NCI-H1092 (cell line): ENCODE data around the gene ACTL10.
A peak's percentile ranks its signal among the peaks of the same experiment; 100 is the strongest.

ENCODE experiments used
- DNase-seq: peaks from one replicate; lab custom pipeline; 2025; lab: John Stamatoyannopoulos, UW

Gene ACTL10

GRCh38 chr20:33677991-33678702 is 11.4 kb downstream of the ACTL10 start:
- no peak for DNase-seq

DNA sequence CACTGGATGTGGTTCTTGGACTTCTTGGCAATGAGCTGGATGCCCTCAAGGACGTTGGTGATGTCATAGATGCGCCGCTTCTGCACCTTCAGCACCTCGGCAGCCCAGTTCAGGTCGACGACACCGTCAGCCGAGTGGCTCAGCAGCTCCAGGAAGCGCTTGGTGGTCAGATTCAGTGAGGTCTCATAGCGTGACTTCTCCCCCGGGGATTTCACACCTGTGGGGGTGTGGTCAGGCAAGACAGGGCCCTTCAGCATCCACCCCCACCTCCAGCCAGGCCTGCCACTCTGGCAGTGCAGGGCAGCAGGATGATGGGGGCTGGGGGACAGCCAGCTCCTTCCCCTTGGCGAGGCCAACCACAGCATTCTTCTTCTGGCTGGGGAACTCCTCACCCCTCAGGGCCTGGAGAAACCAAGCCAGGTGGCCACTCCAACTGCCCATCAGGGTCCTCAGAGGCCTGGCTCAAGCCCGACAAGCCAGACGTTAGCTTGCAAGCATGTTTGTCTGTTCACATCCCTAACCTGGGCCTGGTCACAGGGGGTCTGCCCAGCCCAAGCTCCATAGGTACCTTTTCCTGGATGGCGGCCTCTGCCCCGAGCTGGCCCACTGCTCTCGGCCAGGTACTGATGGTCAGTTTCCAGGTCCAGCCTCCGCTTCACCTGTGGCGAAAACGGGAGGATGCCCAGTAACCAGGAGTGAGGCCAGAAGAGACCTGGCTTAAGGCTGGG is 13.2 kb downstream of the ACTL10 start:
- no peak for DNase-seq

DNA sequence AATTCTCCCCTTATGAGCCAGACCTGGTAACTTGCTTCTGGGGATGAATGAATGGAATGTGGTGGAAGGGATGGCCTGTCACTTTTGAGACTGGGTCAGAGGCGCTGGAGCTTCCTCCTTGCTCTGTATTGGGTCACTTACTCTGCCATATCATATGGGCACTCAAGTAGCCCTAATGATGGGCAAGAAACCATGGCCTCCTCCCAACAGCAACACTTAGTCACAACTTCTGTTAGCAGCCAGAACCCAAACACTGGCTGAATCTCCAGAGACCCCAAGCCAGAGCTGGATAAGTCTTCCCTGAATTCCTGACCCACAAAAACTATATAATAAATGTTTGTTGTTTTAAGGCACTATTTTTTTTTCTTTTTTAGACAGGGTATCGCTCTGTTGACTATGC is 13.9 kb downstream of the ACTL10 start:
- no peak for DNase-seq

DNA sequence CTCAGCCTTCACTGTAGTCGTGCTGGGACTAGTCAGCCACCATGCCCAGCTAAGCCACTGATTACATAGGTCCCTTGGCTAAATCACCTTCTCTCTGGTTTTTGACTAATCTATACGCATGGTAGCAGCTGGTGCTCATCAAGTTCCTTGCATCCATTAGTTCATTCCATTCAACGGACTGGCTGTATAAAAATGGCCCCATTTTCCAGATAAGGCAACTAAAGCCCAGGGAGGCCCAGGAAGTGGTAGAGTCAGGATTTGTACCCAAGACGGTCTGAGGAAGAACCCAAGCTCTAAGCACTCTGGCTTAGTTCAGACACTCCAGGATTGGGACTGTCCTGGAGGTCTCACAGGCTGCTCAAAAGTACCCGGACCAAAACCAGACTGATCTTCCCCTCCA is 14.5 kb downstream of the ACTL10 start:
- DNase-seq, result no peak

GRCh38 chr20:33681728-33682353 is 15.1 kb downstream of the ACTL10 start:
- no peak for DNase-seq

GRCh38 chr20:33684533-33685327 is 18.0 kb downstream of the ACTL10 start:
- DNase-seq, result no peak

DNA sequence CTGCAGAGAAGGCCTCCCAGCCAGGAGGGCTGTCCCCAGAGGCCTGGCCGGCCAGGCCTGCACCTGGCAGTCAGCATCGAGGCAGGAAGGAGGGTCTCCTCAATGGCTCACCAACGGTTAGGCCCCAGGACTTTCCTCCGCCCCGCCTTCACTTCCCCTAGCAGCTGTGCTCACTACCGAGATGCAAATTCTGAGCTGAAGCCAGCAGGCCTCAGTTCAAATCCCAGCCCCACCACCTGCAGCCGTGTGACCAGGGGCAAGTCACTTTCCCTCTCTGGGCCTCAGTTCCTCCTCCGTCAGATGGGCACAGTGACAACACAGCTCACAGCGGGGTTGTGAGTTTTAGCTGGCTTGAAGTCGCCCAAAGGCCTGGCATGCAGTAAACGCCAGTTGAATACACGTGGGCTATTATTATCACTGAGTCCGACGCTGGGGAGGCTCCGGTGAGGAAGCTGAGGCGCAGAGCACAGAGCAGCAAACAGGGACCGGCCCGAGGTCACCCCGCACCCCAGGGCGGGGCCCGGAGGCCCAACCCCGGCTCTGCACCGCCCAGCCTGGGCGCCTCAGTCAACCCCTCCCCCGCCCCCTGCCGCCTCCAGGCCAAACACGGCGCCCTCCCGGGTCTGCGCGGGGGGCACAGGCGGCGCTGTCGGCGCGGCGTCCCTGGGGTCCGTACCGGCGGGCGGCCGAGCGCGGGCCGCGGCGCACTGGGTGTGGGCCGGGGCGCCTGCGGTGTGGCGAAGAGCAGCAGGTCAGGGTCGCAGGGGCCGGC is 18.8 kb downstream of the ACTL10 start:
- peak; percentile 54 for DNase-seq

DNA sequence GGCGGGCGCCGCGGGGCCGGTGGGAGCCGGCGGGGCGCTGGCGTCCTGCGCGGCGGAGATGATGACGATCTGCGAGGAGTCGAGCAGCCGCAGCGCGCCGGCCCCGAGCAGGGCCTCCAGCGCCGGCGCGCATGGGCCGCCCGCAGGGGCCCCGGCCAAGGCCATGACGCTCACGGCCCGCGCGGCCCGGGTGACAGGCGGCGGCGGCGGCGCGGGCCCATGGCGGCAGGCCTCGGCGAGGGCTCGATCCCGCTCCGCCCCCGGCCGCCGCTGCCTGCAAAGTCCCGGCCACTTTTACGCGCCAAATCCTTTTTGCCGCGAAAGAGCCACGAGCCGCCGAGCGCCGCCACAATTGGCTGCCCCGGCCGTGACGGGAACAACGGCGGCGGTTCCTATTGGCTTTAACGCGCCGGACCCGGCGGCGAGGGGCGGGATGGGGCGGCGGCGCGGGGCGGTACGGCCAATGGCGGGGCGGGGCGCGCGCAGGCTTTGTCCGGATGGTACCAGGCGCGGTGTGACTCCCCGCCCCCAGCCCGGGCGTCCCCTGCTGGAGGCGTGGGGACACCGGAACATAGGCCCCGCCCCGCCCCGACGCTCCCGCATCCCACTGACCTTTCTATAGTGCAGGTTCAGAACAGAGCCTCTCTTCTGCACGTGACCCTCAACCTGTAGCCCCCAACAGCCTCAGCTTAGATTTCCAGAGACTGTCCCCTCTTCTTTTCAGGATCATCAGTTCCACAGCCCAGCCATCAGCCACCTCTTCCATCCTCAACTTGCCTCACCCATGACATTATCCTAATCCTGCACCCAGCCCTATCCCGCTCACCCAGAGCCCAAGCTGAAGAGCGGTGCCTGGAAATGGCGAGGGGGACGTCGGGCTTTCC is 19.6 kb downstream of the ACTL10 start, which contains the start of gene E2F1:
Gene E2F1 (minus strand): TSS at position 286 of the 884 bp plus-strand sequence. CDS start 121 bp downstream, at position 165.
- DNase-seq, result peak; percentile 93

GRCh38 chr20:33686984-33687366 is 20.2 kb downstream of the ACTL10 start:
- DNase-seq, result no peak

GRCh38 chr20:33687370-33687915 is 20.7 kb downstream of the ACTL10 start:
- DNase-seq, result no peak

GRCh38 chr20:33687993-33688937 is 21.5 kb downstream of the ACTL10 start:
- no peak for DNase-seq

- DNase-seq, result no peak
Measured at GRCh38 chr20:33688938-33689424, 22.2 kb downstream of the ACTL10 start.

- DNase-seq, result no peak
Measured at GRCh38 chr20:33689493-33689892, 22.8 kb downstream of the ACTL10 start.

GRCh38 chr20:33689973-33690372 is 23.2 kb downstream of the ACTL10 start:
- no peak for DNase-seq

DNA sequence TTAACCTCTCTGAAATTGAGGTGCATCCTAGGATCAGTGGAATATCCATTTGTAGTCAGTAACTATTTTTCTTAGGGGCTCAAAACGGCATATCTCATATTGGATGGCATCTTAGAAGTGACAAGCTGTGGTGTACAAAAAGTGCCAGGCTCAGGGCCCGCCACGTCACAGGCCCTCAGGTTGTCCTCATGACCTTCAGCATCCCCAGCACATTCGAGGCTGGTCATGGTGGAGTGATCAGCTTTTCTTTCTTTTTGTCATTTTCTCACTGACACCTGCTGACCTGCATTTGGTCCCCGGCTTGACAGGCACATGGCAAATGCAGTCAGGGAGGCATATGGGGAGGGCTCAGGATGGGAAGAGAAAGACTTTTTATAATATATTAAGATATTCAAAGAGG is 26.5 kb downstream of the ACTL10 start:
- no peak for DNase-seq

GRCh38 chr20:33693741-33694638 is 27.2 kb downstream of the ACTL10 start:
- no peak for DNase-seq

DNA sequence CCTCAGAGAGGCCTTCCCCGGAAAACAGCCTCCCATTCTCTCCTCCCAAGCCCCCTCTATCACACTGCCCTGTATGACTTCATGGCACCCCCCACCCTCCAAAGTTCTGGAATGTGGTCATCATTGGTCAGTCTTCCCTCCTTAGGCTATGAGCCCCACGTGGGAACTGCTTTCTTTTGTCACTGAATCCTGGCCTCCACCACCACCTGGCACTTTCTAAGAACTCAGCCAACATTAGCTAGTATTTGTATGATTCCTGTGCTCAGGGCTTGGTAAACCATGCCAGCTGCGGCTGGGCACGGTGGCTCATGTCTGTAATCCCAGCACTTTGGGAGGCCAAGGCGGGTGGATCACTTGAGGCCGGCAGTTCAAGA is 27.9 kb downstream of the ACTL10 start:
- no peak for DNase-seq

DNA sequence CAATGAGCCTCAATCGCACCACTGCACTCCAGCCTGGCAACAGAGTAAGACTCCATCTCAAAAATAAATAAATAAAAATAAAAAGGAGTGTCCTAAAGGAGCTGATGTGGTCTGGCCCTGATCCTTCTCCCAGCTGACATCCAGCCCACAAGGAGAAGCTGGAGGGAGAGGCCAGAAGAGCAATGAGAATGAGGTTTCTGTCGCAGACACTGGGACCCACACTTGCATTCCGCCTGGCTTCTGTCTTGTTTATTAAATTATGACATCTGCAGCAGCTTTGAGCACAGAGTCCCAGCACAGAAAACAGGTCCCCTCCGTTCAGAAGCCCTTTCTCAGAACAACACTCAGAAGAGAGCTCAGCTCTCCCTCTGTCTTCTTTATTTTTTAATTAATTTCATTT is 29.7 kb downstream of the ACTL10 start:
- DNase-seq, result no peak
